GM21737 (cell line): ENCODE measurements around the gene TSPEAR.

Experiments
- ATAC-seq: cut with Tn5 transposase; IDR thresholded peaks from one replicate; pipeline ENCODE4 v1.9.1; 2021; ENCODE audit warnings: mild to moderate bottlenecking, moderate library complexity; ENCODE audit not compliant: unreplicated experiment

Gene TSPEAR

GRCh38 chr21:44521928-44522752 is 189.2 kb downstream of the TSPEAR start:
- no peak for ATAC-seq

DNA sequence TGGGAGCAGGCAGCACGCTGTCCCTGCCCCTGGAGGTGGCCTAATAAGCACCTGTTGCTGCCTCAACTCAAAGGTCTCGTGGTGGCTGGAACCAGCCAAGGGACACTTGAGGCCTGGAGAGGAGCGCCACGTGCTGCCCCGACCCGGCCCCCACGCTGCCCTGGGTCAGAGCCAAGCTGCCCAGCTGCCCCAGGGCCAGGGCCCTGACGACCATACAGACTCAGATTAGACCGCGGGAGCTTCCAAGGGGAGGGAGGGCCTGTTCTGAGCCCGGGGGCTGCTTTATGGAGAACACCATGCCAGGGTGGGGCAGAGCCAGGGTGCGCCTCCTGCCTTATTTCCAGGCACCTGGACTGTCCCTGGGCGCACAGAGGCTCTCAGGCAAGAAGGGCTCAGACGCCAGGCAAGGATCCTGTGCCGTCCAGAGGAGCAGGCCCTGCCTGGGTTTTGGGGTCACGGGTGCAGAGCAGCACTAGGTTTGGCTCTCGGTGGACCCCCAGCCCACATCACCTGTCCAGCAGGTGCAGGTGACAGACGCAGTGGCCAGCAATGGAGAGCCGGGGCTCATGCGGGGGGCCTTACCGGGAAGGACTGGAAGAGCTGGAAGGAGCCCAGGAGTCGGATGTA is 190.0 kb downstream of the TSPEAR start:
- no peak for ATAC-seq

- ATAC-seq: no peak
These were observed 190.8 kb downstream of the TSPEAR start for GRCh38 chr21:44520326-44521300.

DNA sequence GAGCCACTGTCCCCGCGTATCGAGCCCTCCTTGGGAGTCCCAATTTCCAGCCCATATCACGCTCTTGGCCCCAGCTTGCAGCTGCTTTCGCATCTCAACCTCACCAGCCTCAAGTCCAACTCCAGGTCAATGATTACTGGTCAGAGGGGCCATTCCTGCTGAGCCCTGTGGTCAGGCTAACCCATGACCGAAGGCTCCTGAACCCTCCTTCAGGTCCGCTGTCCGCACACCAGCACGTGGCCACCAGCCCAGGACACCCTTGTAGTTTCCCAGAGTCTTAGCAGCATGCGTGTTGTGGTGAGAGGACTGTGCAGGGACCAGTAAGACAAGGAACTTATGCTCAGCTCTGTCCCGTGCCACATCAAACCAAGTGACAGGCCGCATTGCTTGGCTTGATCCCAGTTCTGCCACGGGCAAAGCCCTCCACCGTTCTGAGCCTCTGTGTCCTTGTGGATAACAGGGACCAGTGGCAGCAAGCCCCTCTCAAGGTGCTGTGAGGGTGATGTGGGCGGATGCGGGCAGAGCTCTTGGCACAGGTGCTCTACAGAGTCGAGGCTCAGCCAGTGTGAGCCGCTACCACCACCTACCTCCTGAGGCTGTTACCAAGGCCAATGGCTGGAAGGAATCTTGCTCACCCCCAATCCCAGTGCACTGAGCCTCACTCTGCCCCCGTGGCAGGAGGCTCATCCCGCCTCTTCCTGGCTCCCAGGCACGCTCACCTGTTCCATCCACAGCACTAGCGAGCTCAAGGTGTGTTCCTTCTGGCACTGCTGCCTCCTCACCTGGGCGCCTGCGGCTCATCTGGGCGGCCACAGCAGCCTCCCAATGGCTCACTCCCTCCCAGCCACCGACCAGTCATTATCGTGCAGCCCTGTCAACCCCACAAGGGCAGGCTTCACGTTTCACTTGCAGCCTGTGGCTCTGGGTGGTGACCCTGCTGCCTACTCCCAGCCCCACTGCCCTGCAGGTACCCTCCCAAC is 191.7 kb downstream of the TSPEAR start:
- no peak for ATAC-seq

- ATAC-seq: no peak
These were observed 192.7 kb downstream of the TSPEAR start for GRCh38 chr21:44518686-44519085.

DNA sequence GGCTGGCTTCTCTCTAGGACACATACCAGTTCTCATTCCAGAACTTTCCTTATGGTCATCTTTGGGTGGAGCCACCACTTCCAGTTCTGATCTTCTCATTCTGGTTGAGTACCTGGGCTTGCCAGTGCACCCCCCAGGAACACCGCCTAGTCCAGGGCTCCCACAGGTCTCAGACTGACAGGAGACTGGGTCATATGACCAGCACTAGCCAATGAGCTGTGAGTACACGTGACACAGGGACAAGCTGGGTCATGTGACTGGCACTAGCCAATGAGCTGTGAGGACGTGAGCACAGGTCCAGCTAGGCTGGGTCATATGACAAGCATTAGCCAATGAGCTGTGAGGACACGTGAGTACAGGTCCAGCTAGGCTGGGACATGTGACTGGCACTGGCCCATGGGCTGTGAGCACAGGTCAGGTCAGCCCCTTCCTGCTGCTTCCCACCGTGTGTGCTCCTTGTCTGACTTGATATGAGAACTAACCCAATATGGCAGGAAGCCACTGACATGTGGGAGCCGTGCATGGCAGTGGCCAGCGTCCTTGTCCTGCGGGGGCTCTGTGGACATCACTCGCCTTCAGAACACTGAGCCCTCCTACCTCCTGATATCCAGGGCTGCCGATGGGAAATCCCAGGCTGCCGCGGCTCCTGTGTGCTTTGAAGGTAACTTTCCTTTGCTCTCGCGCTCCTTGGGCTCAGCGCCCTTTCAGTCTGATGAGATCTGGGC is 194.0 kb downstream of the TSPEAR start:
- ATAC-seq: no peak

DNA sequence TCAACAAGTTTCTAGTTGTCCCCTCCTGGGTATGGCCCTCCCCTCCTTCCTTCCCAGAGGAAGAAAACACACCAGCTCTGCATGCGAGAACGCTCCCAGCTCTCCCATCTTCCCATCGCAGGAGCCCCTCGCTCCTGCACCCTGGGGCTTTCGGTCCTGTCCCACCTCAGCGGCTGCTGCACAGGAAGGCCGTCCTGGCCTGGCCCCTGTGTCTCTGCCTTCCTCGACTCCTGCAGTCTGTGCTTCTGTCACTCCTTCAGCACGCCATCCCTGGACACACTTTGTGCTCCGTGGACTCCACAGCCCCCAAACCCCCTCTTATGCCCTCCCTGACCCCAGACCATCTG is 194.6 kb downstream of the TSPEAR start:
- ATAC-seq: no peak

DNA sequence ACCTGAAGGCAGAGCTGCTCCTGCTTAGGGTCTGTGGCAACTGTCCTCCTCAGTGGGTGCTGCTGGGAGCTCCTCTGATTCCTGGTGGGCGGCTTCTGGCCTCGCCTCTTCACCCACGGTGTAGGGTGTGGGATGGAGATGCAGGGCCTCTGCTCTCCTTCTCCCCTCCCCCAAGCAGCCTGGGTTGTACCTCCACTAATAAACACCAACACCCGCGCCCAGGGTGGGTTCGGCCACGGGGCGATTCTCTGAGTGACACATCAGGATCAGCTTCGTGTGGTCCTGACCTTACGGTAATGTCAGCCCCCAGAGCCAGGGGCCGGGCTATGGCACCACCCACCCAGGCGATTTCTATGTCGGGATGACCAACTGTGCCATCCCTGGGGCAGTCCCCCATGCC is 195.0 kb downstream of the TSPEAR start:
- ATAC-seq: no peak

DNA sequence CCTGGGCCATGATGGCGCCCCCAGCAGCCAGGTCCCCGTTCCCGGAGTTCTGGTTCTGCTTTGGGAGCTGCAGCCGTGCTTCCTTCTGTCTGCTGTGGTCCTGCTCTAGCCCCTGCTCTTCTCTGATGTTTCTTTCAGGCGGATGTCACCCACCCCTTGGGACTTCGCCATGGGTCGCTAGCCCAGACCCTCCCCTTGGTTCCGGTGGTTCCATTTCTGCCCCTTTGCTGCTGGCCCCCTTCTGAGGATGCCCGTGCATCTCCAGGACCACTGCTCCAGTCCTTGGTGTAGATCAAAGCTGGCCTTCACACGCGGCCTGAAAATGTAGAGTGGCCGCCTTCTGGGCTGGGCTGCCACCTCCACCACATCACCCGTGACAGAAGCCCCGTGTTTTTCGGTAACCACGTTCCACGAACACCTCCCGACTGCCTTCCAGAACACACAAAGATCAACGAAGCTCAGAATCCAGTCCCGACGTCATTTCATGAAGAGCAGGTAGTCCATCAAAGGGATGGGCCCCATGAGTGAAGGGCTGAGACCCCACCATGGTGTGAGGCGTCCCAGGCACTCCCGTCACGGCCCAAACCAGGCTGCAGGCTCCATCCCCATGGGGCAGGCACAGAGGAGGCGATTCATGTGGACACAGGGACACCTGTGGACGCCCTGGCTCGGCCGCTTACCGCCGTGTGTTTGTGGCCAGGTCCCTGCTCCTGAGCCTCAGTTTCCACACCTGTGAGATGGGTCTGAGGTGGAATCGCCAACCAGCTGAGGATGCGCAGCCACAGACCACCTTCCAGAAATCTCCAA is 195.8 kb downstream of the TSPEAR start:
- ATAC-seq: no peak

DNA sequence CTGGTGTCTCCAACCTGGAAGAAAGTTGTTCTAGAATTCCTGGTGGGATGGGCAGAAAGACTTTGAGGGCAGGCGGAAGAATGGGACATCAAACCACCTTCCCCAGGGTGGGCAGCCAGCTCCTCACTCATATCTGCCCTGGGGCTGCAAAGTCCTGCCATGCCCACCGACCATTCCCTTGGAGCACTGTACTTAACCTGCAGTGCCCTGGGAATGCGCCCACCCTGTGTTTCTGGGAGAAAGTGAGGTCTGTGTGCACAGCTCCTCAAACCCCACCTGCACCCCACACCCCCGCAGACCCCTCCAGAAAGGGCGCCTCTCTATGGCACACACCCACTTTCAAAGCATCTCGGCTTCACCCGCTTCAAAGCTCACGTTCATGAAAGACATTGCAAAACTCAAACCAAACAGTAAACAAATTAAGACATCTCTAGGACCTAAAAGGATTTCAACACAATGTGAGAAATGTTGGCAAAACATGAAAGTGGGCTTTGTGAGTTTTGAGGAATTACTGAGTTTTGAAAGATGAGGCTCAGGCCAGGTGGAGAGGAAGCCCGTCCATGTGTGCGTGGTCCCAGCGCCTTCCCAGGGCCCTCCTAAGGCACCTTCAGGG is 196.5 kb downstream of the TSPEAR start:
- ATAC-seq: no peak

DNA sequence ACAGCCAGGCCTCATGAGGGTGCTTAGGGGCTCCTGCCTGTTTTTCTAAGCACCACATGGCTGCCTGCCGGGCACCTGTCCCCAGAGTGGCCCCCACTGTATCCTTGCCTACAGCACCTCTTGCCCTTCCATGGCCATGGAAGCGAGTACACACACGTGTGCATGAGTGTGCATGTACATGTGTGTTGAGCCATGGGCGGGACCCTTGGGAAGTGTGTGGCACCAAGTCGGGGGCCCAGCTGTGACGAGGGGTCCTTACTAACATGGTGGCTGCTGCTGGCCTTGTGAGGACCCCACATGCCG is 197.2 kb downstream of the TSPEAR start:
- no peak for ATAC-seq

GRCh38 chr21:44513389-44514217 is 197.8 kb downstream of the TSPEAR start:
- ATAC-seq: no peak

GRCh38 chr21:44512496-44513388 is 198.6 kb downstream of the TSPEAR start:
- ATAC-seq: no peak

DNA sequence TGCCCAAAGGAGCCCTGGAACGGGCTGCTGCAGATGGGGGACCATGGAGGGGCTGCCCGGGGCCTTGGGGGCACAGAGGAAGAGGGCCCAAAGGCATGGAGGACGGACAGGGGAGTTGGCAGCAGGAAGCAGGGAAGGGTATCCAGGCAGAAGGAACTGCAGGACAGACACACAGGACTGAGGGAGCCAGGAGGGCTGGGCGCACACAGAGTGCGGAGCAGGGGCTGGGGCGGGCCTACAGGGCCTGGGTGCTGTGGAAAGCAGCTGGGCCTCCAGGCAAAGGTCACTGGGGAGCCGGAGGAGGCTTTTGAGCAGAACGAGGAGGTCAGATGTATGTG is 199.5 kb downstream of the TSPEAR start:
- no peak for ATAC-seq

DNA sequence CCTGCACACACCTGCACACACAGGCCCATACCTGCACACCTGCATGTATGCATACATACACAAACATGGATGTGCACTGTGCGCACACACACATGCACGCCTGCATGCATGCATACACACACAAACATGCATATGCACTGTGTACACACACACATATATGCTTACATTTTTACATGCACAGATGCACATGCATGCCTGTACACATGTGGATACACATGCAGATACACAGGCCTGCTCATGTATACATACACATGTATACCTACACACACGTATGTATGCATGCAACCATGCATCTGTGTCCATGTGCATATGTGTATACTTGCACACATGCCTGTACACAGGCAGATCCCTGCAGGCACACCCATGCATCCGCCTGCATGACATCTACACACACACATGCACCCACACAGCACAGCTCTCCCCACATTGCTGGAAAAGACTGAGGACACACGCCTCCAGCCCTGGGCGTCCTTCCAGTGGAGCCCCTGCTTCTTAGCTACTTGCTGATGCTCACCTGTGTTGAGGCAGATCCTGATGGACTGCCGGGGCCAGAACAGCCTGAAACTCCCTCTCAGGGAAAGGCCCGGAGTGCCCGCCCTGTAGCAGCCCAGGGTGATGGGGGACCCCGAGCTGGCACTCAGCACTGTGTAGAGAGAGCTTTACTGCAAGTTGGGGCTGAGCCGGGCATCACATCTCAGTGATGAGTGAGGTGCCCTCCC is 200.0 kb downstream of the TSPEAR start:
- ATAC-seq: no peak

- ATAC-seq: no peak
These were observed 200.7 kb downstream of the TSPEAR start for GRCh38 chr21:44510508-44511218.
